Pericardium fibroblast (primary cell): ENCODE measurements around the gene NEUROD4. TPM values are rescaled to one million over a fixed set of nuclear protein-coding genes. Genes with fewer than 3 reads are reported as not detected.

Experiments
- total RNA-seq: library from RNA; depleted of rRNA; stranded (reverse); fragments of >200 nt; gene quantifications from 2 replicates; pipeline ENCODE4 v1.2.3, GENCODE V29; 2015

The NEUROD4 gene, protein sequence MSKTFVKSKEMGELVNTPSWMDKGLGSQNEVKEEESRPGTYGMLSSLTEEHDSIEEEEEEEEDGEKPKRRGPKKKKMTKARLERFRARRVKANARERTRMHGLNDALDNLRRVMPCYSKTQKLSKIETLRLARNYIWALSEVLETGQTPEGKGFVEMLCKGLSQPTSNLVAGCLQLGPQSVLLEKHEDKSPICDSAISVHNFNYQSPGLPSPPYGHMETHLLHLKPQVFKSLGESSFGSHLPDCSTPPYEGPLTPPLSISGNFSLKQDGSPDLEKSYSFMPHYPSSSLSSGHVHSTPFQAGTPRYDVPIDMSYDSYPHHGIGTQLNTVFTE
- not detected in 2 replicates for total RNA-seq

DNA sequence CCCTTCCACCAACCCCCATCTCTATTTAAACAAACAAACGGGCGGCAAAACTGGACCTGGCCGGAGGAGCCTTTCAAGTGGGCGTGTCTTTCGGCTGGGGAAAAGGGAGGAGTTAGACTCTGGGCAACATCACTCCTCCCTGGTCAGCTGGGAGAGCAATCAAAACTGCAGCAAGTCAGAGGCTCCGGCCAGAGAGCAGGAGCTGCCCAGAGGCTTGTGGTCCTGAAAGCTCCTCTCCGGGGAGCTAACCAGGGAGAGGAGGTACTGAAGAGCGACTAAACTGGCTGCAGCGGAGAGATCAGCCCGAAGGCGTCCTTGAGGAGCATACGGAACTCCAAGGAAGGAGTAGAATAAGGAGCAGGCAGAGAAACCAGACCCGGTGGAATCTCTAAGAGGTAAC lies at the start of gene NEUROD4:
Gene NEUROD4 (plus strand): TSS at position 191 of the 400 bp plus-strand sequence. CDS start 6,466 bp downstream, outside the sequence.

DNA sequence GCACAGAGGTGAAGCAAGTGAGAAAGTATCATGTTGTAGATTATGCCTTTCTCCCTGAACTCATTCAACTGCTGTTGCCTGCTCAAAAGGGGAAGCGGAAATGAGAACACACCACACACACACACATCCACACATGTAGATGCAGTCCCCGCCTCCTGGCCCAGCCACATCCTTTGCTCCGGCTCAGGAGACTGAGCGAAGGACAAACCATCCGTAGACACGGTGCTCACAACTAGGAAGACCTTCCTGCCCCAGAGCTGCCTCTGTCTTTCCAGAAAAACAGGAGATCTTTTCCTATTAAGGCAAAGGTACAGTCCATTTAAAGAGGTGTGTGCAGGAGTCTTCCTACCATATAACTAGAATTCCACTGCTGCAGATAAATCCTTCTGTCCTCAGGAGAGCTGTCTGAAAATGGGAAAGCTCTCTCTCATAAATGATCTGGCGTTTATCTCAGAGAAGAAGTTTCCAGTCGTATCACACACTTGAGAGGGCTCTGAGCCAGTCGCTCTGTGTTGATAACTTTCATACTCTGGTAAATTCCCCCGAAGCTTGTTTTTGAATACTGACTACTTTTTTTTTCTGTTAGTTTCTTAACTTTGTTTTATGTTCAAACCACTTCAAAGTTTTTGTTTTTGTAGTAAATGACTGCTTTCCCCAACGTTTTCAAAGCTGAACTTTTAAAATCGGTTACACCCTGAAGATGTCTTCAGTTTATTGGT lies 35.0 kb upstream of the NEUROD4 start, which contains the start of gene TESPA1:
Gene TESPA1 (minus strand): TSS at position 105 of the 719 bp plus-strand sequence. CDS start 10,200 bp downstream, outside the sequence.

Other genes starting within 250 kb of the NEUROD4 start
- not detected in 2 replicates for gene MUCL1, start 165.5 kb upstream of the NEUROD4 start, total RNA-seq
- gene TESPA1, start 35.2 kb upstream of the NEUROD4 start, total RNA-seq, result not detected in 2 replicates
- gene OR9K2, start 106.4 kb downstream of the NEUROD4 start, total RNA-seq, result not detected in 2 replicates
- not detected in 2 replicates for gene OR10A7, start 201.1 kb downstream of the NEUROD4 start, total RNA-seq
- not detected in 2 replicates for gene OR6C74, start 224.6 kb downstream of the NEUROD4 start, total RNA-seq